Neural crest cell (in vitro differentiated cells): ENCODE measurements around the gene ZMIZ1. TPM values are rescaled to one million over a fixed set of nuclear protein-coding genes. Genes with fewer than 3 reads are reported as not detected.

Source experiments
- DNase-seq: peaks from one replicate; pipeline ENCODE4 v3.0.0; 2021; ENCODE audit warnings: low read depth, mixed read lengths, low spot score
- H3K27ac Mint-ChIP-seq: one replicate; pipeline ENCODE4 v1.8.0; 2021; ENCODE audit warnings: mild to moderate bottlenecking, mixed read lengths; ENCODE audit not compliant: unreplicated experiment
- H3K27me3 Mint-ChIP-seq: 2 replicates; pipeline ENCODE4 v1.8.0; 2021; ENCODE audit warnings: low read depth, mild to moderate bottlenecking, mixed read lengths
- H3K36me3 Mint-ChIP-seq: 2 replicates; pipeline ENCODE4 v1.8.0; 2021; ENCODE audit warnings: low read depth, mild to moderate bottlenecking, mixed read lengths
- H3K4me1 Mint-ChIP-seq: 2 replicates; pipeline ENCODE4 v1.8.0; 2021; ENCODE audit warnings: mixed read lengths
- H3K4me3 Mint-ChIP-seq: one replicate; pipeline ENCODE4 v1.8.0; 2021; ENCODE audit warnings: mild to moderate bottlenecking, mixed read lengths
- H3K9me3 Mint-ChIP-seq: 2 replicates; pipeline ENCODE4 v1.8.0; 2021; ENCODE audit warnings: mixed read lengths
- total RNA-seq: library from RNA; stranded (reverse); gene quantifications from 2 replicates; pipeline ENCODE4 v1.2.1, GENCODE V29; 2021
- TF ChIP-seq, protein P1 (sequence below): fragments of 200-600 bp; sonication (generic); conservative IDR thresholded peaks from 2 replicates; pipeline ENCODE4 v1.5.0; 2021; ENCODE audit warnings: antibody characterized with exemption, mild to moderate bottlenecking

ZMIZ1 gene
- total RNA-seq, 1 donor from 2014 or later = 92.0 TPM

DNA sequence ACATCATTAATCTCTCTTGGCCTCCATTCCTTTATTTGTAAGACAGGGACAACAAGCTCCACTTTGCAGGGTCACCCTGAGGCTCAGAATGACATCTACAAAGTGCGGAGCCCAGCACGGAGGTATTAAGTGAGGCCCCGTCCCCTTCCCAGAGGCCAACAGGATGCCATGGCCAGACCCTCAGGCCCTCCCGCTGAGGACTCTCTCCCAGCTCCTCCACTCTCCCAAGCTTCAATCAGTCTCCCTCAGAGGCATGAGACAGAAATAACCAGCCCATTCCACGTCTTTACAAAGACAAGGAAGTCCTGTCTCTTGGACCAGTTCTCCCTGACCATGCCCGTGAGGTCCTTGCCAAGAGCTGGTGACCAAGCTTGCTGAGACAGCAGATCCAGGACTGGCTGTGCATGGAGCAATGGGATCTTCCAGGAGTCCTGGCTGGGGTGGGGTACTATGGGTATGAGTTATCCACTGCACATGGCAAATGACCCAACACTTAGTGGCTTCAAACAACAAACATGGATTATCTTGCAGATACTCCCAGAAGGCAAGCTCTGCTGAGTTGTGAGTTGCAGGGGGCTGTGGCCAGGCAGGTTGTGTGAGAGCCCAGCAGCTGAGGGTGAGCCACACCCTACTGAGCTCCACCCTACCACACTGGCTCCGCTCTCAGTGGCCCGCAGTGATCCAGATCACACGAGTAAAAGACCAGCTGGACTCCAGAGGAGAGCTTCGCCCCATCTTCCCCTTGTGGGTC is 274.2 kb downstream of the ZMIZ1 start:
- H3K4me1 Mint-ChIP-seq = peaks cover 4% of the 10 kb centered on the region
- no peak for DNase-seq
- no peaks in the 10 kb centered on the region for H3K36me3 Mint-ChIP-seq
- H3K4me3 Mint-ChIP-seq = no peak overlapping the region
- no peaks in the 10 kb centered on the region for H3K27me3 Mint-ChIP-seq
- TF ChIP-seq, protein P1, sequence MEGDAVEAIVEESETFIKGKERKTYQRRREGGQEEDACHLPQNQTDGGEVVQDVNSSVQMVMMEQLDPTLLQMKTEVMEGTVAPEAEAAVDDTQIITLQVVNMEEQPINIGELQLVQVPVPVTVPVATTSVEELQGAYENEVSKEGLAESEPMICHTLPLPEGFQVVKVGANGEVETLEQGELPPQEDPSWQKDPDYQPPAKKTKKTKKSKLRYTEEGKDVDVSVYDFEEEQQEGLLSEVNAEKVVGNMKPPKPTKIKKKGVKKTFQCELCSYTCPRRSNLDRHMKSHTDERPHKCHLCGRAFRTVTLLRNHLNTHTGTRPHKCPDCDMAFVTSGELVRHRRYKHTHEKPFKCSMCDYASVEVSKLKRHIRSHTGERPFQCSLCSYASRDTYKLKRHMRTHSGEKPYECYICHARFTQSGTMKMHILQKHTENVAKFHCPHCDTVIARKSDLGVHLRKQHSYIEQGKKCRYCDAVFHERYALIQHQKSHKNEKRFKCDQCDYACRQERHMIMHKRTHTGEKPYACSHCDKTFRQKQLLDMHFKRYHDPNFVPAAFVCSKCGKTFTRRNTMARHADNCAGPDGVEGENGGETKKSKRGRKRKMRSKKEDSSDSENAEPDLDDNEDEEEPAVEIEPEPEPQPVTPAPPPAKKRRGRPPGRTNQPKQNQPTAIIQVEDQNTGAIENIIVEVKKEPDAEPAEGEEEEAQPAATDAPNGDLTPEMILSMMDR = no peak
- H3K27ac Mint-ChIP-seq = no peak overlapping the region
- no peaks in the 10 kb centered on the region for H3K9me3 Mint-ChIP-seq

DNA sequence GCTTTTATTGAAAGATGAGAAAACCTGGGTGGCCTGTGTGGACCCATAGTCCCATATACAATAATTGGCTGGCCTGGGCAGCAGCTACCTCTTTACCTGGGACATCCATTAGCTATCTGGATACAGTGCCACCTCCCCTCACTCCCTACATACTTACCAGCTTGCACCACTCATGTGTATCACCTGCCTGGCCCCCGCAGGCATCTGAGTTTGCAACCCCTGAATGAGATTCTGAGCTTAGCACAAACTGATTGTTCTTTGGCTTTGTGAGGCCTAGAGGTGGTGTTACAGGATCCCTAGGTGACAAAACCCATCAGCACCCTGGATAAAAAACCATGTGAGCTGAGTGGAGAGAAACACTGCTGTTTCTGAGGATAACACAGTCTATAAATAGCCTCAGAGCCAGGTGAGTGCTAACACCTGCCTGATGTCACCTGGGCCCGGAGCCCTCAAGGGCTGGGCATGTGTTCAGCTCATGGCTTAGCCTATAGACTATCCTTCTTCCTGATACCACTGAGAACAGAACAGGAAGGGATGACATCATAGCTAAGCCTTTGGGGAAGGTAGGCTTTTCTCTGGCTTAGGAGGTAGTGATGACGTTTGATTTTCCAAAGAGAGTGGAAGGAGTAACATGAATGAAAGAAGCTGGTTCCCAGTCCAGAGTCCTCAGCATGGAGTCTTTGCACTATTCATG is 275.9 kb downstream of the ZMIZ1 start:
- DNase-seq = no peak
- Mint-ChIP-seq H3K27ac (no peak overlapping the region), H3K27me3 (no peaks in the 10 kb centered on the region)

DNA sequence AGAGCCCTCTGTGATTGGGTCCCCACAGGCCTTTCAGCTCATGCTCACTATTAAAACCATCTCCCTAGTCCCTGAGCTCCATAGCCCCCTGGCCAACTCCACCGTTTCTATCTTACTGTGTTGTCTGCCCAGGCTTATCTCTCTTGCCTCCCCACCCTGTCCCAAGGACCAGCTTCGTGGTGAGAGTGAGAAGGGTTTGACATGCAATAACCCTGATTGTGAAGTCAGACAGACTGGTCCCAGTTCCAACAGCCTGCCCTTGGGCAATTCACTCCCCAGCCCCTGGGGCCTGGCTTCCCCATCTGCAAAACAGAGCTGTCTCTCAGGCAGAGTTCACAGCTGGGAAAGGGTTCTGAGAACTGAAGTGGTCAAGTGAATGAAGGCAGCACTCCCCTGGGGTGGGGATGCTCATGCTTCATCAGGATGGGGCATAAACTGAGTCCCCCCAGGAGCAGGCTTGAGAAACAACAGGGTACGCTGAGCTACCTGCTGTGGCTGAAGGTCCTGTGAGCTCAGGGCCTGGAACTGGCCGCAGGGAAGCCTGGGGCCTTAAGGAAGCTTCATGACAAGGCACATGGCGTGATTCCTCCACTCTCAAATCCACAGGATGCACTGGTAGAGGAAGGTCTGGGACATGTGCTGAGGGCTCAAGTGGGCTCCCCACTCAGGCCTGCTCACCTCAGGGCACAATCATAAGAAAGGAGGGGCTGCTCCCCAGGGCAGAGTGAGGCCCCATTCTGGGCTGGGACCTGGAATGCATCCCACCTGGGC is 276.7 kb downstream of the ZMIZ1 start:
- no peaks in the 10 kb centered on the region for H3K27me3 Mint-ChIP-seq
- H3K9me3 Mint-ChIP-seq = no peaks in the 10 kb centered on the region
- TF ChIP-seq, protein P1 = no peak
- no peak for DNase-seq
- no peak overlapping the region for H3K27ac Mint-ChIP-seq
- H3K4me3 Mint-ChIP-seq = peak overlapping the region; percentile 41
- peaks cover 12% of the 10 kb centered on the region for H3K4me1 Mint-ChIP-seq
- peaks cover 6% of the 10 kb centered on the region for H3K36me3 Mint-ChIP-seq

More for the DNA sequence above, 275.9 kb downstream of the ZMIZ1 start:
- Mint-ChIP-seq H3K4me3 (peak overlapping the region; percentile 41), H3K4me1 (peaks cover 12% of the 10 kb centered on the region), H3K9me3 (no peaks in the 10 kb centered on the region), H3K36me3 (peaks cover under 1% of the 10 kb centered on the region)
- TF ChIP-seq, protein P1 = no peak

DNA sequence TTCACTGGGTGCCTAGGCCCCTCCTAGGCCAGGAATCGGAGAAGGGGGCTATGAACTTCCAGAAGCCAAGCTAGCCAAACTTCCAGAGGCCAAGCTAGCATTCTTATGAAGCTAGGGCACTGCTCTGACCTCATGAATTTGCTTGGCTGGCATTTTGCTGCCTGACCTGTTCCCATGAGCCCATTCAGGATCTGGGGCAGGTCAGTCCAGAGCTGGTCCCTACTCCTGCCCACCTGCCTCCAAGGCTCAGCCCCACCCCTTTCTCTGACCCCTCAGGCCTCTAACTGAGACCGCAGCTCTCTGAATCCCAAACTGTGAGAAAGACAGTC is 277.2 kb downstream of the ZMIZ1 start:
- Mint-ChIP-seq H3K27me3 (no peaks in the 10 kb centered on the region), H3K4me3 (peak overlapping the region; percentile 75), H3K27ac (peak overlapping the region; percentile 43), H3K9me3 (no peaks in the 10 kb centered on the region), H3K4me1 (peaks cover 12% of the 10 kb centered on the region), H3K36me3 (peaks cover 6% of the 10 kb centered on the region)
- TF ChIP-seq, protein P1 = no peak
- no peak for DNase-seq

DNA sequence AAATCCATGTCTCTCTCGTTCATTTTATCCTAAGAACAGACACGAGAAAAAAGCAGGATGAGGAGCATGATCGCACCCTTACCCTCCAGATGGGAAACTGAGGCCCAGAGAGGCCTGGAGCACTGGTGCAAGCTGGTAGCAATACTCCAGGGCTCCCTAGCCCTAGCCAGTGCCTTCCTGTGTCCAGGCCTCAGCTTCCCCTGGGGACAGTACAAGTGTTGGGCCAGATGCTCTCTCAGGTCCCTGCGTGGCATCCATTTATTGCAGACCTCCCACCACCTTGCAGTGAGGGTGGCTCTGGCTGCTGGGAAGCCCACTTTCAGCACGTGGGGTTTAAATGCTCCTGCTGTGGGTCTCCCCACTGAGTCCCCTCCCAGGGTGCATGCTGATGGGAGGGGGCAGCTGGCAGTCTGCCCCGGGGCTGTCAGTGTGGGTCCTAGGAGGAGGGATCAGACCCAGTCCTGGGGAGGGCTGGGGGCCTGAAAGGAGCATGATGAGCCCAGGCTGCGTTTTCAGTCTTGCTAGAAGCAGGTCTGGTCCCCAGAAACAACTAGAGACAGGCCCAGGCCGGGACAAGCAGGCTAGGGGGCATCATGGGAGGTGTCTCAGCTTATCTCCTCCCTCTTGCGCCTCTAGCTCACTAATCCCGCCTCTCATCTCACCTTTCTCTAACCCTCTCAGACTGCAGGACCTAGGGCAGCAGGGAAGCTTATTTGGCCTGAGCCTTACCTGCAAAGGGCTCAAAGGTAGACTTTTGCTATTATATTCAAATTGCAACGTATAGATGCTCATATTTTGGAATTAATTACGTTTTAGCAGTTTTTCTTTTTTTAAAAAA is 277.8 kb downstream of the ZMIZ1 start:
- no peak for DNase-seq
- Mint-ChIP-seq H3K9me3 (no peaks in the 10 kb centered on the region), H3K4me3 (peak overlapping the region; percentile 79), H3K27me3 (no peaks in the 10 kb centered on the region), H3K27ac (peak overlapping the region; percentile 35), H3K4me1 (peaks cover 12% of the 10 kb centered on the region), H3K36me3 (peaks cover 6% of the 10 kb centered on the region)
- TF ChIP-seq, protein P1 = no peak
